GM10266 (cell line): ENCODE results near the gene CDC42EP4.
A peak's percentile ranks its signal among the peaks of the same experiment; 100 is the strongest.

ENCODE experiments used
- DNase-seq: peaks from one replicate; pipeline ENCODE4 v3.0.0; 2012; ENCODE audit errors: extremely low spot score
- CTCF ChIP-seq: IDR thresholded peaks from 2 replicates; pipeline ENCODE4 v1.5.1; 2012; ENCODE audit warnings: mild to moderate bottlenecking, low read depth; ENCODE audit not compliant: control insufficient read depth, insufficient read depth; ENCODE audit errors: missing control alignments

CDC42EP4 gene

GRCh38 chr17:73272906-73273218 lies 38.9 kb downstream of the CDC42EP4 start:
- no peak for TF ChIP-seq CTCF

GRCh38 chr17:73271072-73271471 lies 40.7 kb downstream of the CDC42EP4 start:
- no peak for TF ChIP-seq CTCF
- DNase-seq, result peak; percentile 78

More at GRCh38 chr17:73272906-73273218, 38.9 kb downstream of the CDC42EP4 start:
- DNase-seq, result no peak

- TF ChIP-seq CTCF, result no peak
- DNase-seq, result no peak
Measured at GRCh38 chr17:73269791-73270190, 42.0 kb downstream of the CDC42EP4 start.

- no peak for TF ChIP-seq CTCF
Measured at GRCh38 chr17:73269329-73269615, 42.5 kb downstream of the CDC42EP4 start.

GRCh38 chr17:73268582-73269328 lies 43.0 kb downstream of the CDC42EP4 start:
- DNase-seq, result no peak
- TF ChIP-seq CTCF, result no peak

More at GRCh38 chr17:73269329-73269615, 42.5 kb downstream of the CDC42EP4 start:
- no peak for DNase-seq

GRCh38 chr17:73267648-73268537 lies 43.9 kb downstream of the CDC42EP4 start:
- DNase-seq, result no peak
- TF ChIP-seq CTCF, result no peak

- TF ChIP-seq CTCF, result no peak
- DNase-seq, result no peak
Measured at GRCh38 chr17:73266796-73267195, 45.0 kb downstream of the CDC42EP4 start.
